Measurements from ENCODE around the gene SLC1A3.

DNA sequence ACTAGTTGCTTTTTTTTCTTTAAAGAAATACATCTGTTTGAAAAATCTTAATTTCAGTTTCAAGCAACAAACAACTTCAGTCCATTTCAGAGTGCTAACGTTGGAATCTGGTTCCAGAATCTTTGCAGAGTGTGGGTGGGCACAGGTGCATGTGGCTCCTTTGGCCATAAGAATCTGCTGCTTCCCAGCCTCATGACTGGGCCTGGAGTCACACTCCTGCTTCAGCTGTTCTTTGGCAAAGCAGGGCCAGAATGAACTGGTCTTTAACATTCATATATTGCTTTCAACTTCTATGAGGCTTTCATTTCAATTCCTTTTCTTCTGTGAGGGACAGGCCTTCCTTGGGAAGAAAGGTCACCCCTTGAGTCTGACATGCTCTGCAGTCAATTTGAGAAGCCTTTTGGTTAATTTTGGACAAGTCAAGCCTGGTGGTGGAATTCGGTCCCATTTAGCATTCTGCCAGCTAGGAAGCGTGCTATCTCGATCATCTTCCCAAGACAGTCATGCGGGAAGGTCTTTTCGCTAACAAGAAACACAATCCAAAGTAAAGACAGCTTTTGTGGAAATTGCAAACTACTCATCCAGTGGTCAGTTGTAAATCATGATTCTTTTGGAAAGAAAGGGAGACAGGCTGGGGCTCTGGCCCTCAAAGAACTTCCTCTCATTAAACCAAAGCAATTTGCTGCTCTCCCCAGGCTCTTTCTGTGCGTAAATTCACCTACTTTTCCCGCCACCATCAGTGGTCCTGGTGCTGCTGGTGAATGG, 55.2 kb downstream of the SLC1A3 start:
- TF ChIP-seq, protein P1, sequence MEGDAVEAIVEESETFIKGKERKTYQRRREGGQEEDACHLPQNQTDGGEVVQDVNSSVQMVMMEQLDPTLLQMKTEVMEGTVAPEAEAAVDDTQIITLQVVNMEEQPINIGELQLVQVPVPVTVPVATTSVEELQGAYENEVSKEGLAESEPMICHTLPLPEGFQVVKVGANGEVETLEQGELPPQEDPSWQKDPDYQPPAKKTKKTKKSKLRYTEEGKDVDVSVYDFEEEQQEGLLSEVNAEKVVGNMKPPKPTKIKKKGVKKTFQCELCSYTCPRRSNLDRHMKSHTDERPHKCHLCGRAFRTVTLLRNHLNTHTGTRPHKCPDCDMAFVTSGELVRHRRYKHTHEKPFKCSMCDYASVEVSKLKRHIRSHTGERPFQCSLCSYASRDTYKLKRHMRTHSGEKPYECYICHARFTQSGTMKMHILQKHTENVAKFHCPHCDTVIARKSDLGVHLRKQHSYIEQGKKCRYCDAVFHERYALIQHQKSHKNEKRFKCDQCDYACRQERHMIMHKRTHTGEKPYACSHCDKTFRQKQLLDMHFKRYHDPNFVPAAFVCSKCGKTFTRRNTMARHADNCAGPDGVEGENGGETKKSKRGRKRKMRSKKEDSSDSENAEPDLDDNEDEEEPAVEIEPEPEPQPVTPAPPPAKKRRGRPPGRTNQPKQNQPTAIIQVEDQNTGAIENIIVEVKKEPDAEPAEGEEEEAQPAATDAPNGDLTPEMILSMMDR (IDR thresholded peaks at IDR 0.05) = no peak
- TF ChIP-seq POLR2A (IDR thresholded peaks at IDR 0.05) = no peak

All from body of pancreas (tissue), 4 donors.